ENCODE measurements around the gene TARS3.

GRCh38 chr15:101724675-101725005 lies 367 bp upstream of the TARS3 start:
- TF ChIP-seq CTCF (IDR thresholded peaks at IDR 0.05), result no peak
- no peak for TF ChIP-seq POLR2A (IDR thresholded peaks at IDR 0.05)
